GM12878 (cell line): ENCODE data around the gene ZNF423.

ENCODE experiments used
- BACH1 ChIP-seq: fragments of 450-650 bp; IDR thresholded peaks from 2 replicates; pipeline ENCODE4 v1.6.1; 2017; ENCODE audit warnings: mild to moderate bottlenecking, borderline replicate concordance
- EP300 ChIP-seq, 2 experiments: fragments of 150-350 bp in 1 of 2; IDR thresholded peaks; 2 replicates each; pipeline ENCODE4 v1.6.1; 2011 to 2012; ENCODE audit warnings: low read depth in 2 of 2, low read length in 2 of 2, borderline replicate concordance in 1 of 2, improper control_type of control experiment in 1 of 2, inconsistent platforms in 1 of 2; ENCODE audit not compliant: control insufficient read depth in 1 of 2
- JUNB ChIP-seq: IDR thresholded peaks from 2 replicates; pipeline ENCODE4 v1.6.1; 2016; ENCODE audit warnings: antibody characterized with exemption, mild to moderate bottlenecking
- MEF2A ChIP-seq: IDR thresholded peaks from 2 replicates; pipeline ENCODE4 v1.6.1; 2011; ENCODE audit warnings: low read depth, mild to moderate bottlenecking, low read length, moderate library complexity; ENCODE audit not compliant: insufficient read depth
- MEF2B ChIP-seq: fragments of 450-650 bp; IDR thresholded peaks from 2 replicates; pipeline ENCODE4 v1.6.1; 2018; ENCODE audit warnings: mild to moderate bottlenecking, moderate library complexity; ENCODE audit not compliant: partially characterized antibody, poor library complexity, severe bottlenecking
- MYC ChIP-seq: IDR thresholded peaks from 2 replicates; pipeline ENCODE4 v1.6.1; 2011; ENCODE audit warnings: mild to moderate bottlenecking, low read length, moderate library complexity, inconsistent platforms; ENCODE audit not compliant: insufficient read depth, insufficient replicate concordance, insufficient read length, severe bottlenecking
- NFYB ChIP-seq: IDR thresholded peaks from 2 replicates; pipeline ENCODE4 v1.6.1; 2011; ENCODE audit warnings: low read depth, mild to moderate bottlenecking, low read length, improper control_type of control experiment, moderate library complexity; ENCODE audit not compliant: insufficient read depth
- NR2C2 ChIP-seq: IDR thresholded peaks from 2 replicates; pipeline ENCODE4 v1.6.1; 2011; ENCODE audit warnings: borderline replicate concordance, low read depth; ENCODE audit not compliant: control insufficient read depth, insufficient read length
- RFX5 ChIP-seq: IDR thresholded peaks from 2 replicates; pipeline ENCODE4 v1.6.1; 2011; ENCODE audit warnings: low read depth, low read length, improper control_type of control experiment
- SP1 ChIP-seq: IDR thresholded peaks from one replicate; pipeline ENCODE4 v1.6.1; 2011; ENCODE audit warnings: low read depth, low read length
- YY1 ChIP-seq: IDR thresholded peaks from 2 replicates; pipeline ENCODE4 v1.6.1; 2011; ENCODE audit warnings: low read depth, mild to moderate bottlenecking, low read length
- ZNF24 ChIP-seq: fragments of 450-650 bp; IDR thresholded peaks from 2 replicates; pipeline ENCODE4 v1.6.1; 2017; ENCODE audit warnings: antibody characterized with exemption, mild to moderate bottlenecking
- TF ChIP-seq, protein P1 (sequence below), 3 experiments: IDR thresholded peaks in 2 of 3; conservative IDR thresholded peaks in 1 of 3; 2 replicates each; pipeline ENCODE4 v1.5.1; 2011; ENCODE audit warnings: low read depth in 3 of 3, low read length in 3 of 3, mild to moderate bottlenecking in 3 of 3, control low read depth in 2 of 3, moderate library complexity in 2 of 3, inconsistent platforms in 1 of 3, mixed read lengths in 1 of 3; ENCODE audit not compliant: control insufficient read depth in 2 of 3, insufficient read depth in 1 of 3; ENCODE audit errors: extremely low read depth in 1 of 3
- TF ChIP-seq, protein P2 (sequence below): IDR thresholded peaks from 2 replicates; pipeline ENCODE4 v1.6.1; 2012; ENCODE audit warnings: low read depth, low read length, improper control_type of control experiment

DNA sequence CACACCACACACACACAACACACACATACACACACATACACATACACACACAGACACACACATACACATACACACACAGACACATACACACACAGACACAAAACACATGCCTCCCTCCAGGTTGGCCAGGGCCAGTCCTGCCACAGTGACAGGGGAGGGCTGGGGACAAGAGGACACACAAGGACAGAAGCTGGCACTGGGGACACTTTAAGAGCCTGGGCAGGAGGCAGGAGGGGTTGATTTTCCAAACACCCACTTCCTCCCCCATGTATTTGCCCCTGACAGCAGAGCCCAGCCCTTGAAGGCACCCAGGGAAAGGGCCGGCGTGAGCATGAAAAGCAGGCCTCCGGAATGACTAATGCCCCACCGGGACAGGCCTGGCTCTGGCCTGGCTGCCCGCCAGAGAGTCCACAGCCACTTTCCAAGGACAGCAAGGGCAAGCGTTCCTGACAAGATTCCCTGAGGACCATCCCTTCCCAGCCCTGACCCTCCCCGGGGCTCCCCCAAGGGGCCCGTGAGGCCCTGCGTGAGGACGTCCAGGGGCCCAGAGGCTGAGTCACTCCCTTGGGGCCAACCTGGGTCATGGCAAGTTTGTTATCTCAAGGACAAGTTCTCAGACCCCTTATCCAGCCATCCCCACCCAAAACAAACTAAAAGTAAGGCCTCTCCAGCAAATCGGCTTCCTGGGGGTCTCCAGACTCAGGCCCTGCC is 235.6 kb downstream of the ZNF423 start:
- TF ChIP-seq MEF2A (no peak), JUNB (no peak), MYC (no peak), ZNF24 (no peak), YY1 (no peak), NFYB (no peak), SP1 (no peak), RFX5 (no peak), EP300 (IDR thresholded peaks at IDR 0.05; ENCODE audit: borderline replicate concordance in 1 of 2, control insufficient read depth in 1 of 2, low read depth in 2 of 2, low read length in 2 of 2) (no peak), NR2C2 (no peak), MEF2B (no peak), BACH1 (no peak)
- TF ChIP-seq, protein P1, sequence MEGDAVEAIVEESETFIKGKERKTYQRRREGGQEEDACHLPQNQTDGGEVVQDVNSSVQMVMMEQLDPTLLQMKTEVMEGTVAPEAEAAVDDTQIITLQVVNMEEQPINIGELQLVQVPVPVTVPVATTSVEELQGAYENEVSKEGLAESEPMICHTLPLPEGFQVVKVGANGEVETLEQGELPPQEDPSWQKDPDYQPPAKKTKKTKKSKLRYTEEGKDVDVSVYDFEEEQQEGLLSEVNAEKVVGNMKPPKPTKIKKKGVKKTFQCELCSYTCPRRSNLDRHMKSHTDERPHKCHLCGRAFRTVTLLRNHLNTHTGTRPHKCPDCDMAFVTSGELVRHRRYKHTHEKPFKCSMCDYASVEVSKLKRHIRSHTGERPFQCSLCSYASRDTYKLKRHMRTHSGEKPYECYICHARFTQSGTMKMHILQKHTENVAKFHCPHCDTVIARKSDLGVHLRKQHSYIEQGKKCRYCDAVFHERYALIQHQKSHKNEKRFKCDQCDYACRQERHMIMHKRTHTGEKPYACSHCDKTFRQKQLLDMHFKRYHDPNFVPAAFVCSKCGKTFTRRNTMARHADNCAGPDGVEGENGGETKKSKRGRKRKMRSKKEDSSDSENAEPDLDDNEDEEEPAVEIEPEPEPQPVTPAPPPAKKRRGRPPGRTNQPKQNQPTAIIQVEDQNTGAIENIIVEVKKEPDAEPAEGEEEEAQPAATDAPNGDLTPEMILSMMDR (IDR thresholded peaks at IDR 0.05 in 2 of 3, conservative IDR thresholded peaks at IDR 0.05 in 1 of 3; ENCODE audit: control insufficient read depth in 2 of 3, extremely low read depth in 1 of 3, insufficient read depth in 1 of 3, low read depth in 3 of 3, low read length in 3 of 3) = no peak
- TF ChIP-seq, protein P2, sequence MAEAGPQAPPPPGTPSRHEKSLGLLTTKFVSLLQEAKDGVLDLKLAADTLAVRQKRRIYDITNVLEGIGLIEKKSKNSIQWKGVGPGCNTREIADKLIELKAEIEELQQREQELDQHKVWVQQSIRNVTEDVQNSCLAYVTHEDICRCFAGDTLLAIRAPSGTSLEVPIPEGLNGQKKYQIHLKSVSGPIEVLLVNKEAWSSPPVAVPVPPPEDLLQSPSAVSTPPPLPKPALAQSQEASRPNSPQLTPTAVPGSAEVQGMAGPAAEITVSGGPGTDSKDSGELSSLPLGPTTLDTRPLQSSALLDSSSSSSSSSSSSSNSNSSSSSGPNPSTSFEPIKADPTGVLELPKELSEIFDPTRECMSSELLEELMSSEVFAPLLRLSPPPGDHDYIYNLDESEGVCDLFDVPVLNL = no peak
